GM21526 (cell line): Measurements from ENCODE around the gene MPND.

Experiments
- ATAC-seq: cut with Tn5 transposase; IDR thresholded peaks from one replicate; pipeline ENCODE4 v1.9.1; 2021; ENCODE audit warnings: moderate library complexity; ENCODE audit not compliant: unreplicated experiment, low FRiP score

The MPND gene

DNA sequence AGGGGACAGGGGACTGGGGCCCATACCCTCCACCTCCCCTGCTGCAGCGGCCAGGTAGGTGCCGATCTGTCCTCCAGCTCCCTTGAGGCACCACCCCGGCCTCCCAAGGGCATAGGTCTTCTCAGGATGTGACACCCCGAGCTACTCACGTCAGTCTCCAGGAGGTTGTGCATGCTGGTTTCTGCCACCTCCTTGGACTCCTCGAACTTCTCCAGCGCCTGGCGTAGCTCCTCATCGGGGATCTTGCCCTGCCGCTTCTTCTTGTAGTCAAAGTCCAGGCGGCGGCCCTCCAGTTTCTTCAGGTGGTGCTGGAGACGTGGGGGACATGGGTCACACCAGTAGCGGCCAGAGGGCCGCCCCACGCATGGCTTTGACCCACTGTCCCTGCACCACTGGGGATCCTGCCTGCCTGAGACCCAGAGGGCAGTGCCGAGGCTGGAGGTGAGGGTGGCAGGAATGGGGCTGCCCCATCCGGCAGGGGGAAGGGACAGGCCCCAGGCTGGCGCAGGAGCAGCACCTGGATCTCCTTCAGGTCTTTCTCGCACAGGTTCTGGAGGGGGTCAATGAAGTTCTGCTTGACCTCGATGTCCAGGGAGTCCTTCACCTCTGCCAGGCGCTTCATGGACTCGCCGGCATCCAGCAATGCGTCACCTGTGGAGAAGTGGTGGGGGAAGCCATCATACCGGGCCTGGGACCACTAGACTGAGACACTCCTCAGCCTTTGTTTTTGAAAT, 20.4 kb downstream of the MPND start:
- no peak for ATAC-seq

- no peak for ATAC-seq
Observed at GRCh38 chr19:4365341-4365740, 22.0 kb downstream of the MPND start.

GRCh38 chr19:4365791-4366665, 22.7 kb downstream of the MPND start:
- no peak for ATAC-seq

DNA sequence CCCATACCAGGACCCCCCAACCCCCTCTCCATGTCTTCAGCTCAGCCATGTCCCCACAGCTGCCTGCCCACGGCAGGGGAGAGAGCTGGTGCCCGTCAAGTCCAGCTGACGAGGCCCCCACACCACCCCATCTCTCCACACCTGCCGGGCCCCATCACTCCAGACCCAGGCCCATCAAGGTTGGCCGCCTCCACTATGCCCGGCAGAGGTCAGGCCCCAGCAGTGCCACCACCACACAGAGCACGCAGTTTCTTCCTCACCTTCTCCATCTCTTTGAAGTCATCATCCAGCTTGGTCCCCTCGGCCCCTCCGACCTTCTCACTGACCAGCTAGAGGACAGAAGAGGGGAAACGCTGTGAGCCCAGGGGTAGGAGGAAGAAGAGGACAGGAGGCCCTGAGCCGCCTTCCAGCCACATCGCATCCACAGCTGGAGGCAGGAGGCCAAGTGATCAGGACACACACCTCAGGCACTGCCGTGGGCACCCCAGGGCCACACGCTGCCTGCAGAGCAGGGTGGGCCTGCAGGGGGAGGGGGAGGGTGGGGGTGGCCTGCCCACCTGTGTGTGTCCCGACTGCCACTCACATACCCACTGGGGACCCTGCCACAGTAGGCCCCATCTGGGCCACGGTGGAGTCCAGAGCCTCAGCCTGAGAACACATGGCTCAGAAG, 23.4 kb downstream of the MPND start:
- no peak for ATAC-seq

DNA sequence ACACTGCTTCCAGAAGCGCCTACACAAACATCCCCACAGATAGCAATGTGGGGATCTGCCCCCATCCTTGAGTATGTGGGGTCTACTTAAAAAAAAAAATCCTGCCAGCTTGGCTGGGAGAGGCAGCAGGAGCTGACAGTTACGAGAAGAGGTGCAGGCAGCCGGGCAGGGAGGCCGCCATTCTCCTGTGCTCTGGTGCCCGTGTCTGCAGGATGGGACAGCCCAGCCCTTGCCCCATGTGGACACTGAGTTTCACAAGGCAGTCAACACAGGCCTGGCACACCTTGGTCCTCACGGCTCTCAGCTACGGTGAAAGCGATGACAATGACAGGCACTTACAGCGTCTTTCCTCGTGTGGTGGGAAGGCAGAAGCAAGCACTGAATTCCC, 24.0 kb downstream of the MPND start:
- ATAC-seq = no peak

DNA sequence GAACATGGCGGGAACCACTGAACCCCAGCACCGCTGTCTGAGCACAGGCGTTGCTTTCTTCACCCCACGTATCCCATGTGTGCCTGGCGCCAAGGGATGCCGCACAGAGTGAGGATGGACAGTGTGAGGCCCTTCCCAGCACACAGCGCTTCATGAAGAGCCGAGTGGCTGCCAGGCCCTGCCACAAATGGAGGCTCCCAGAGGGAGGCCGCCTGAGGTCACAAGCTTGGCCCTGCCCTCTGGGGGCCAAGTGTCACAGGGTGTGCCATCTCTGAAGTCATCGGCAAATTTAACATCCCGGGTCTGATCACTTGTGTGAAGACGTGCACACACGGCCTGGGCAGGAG, 24.4 kb downstream of the MPND start:
- no peak for ATAC-seq

DNA sequence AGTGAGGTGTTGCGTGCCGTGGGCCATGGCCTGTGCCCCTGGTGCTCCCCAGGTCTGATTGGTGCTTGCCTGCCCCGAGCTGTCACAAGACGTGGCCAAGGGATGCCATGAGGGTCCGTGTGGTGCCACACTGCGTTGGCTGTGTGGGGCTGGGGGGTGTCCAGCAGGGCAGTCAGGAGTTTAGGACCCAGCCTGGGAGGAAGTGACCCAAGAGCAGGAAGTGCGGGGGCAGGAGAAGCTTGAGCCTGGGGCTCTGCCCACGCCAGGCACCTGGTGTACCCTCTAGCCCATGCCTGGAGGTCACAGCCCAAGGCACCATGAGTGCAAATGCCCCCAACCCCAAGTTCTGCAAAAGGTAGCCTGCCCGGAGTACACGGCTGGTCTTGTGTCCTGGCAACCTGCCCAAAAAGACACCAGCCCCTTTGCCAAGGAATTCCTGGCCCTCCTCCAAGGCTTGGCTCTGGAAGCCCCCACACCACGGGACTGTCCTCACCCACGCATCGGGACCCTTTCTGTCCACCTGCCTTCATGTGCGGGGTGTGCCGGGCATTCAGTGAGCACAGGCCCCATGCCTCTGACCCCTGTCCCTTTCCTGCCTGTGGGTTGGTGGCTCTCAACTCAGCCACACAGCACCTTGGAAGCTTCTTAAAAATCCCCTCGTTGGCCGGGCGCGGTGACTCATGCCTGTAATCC, 24.9 kb downstream of the MPND start:
- ATAC-seq = no peak

DNA sequence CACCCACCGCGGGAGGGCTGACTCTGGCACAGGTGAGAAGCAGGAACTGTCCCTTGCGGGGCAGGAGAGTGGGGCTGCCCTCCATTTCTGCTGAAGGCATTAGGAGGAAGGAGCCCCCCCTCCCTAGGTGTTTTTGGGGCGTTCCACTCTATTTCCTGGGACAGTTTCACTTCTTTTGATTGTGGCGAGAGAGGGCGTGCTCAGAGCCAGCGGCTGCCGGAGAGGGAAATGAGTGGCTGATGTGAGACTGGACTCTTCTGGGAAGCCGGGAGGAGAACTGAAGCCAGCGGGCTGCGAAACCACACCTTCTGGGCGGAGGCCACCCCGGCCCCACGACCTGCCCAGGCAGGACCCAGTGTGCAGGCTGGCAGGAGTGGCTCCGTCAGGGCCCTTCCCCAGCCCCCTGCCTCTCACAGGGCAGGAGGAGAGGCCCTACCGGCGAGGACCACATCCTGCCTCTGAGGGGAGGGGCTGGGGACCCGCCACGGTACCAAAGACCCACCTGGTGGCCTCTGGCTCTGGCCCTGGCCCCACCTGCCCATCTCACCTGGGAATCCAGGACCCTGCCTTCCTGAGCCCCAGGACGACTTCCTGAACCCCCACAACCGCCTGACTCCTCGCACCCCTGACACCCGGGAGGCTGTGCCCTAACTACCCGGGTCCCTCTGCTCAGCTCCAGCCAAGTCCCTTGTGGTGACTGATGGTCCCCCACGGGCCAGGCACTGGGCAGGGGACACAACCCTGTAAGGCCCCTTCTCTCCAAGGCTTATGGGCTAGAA, 25.9 kb downstream of the MPND start:
- peak; percentile 52 for ATAC-seq

DNA sequence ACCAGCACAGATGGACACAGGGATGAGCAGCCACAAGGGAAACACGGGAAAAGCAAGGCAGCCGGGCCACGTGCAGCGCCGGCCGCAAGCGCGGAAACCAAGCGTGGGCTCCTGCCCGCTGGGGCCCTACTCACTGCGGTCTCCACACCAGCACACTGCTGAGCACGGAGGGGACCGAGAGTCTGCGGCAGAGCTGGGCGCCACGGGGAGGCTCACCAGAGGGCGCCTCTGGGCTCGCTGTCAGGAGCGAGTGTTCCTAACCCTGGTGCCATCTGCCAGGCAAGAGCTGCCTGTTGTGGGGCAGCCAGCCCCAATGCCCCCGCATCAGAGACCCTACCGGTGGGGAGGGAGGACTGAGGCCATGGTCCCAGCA, 26.5 kb downstream of the MPND start:
- peak; percentile 24 for ATAC-seq

DNA sequence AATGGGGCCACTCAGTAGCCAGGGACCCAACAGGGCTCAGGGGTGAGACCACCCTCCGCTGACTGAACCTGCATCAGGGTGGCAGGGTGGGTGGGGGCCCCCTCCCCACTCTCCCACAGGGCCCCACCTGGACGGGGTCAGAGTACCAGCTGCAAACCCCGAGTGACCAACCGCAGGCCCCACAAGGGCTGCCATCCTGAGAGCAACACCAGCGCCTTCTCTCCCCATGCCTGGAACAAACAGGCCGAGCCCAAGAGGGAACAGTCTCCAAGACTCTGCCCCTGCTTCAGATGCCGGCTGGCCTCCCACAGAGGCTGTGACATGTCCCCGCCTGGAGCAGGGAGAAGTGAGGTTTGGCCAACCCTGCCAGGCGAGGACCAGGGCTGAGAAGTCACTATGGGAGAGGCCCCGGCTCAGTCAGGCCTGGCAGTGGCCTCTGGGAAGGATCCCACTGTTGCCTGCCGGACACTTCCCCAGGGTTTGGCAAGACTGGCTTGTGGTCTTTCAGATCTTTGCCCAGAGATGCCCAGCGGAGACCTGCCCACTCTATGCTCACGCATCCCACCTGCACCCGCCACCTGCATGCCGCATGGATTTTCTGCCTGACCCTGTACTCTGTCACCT, 27.2 kb downstream of the MPND start:
- ATAC-seq = no peak

DNA sequence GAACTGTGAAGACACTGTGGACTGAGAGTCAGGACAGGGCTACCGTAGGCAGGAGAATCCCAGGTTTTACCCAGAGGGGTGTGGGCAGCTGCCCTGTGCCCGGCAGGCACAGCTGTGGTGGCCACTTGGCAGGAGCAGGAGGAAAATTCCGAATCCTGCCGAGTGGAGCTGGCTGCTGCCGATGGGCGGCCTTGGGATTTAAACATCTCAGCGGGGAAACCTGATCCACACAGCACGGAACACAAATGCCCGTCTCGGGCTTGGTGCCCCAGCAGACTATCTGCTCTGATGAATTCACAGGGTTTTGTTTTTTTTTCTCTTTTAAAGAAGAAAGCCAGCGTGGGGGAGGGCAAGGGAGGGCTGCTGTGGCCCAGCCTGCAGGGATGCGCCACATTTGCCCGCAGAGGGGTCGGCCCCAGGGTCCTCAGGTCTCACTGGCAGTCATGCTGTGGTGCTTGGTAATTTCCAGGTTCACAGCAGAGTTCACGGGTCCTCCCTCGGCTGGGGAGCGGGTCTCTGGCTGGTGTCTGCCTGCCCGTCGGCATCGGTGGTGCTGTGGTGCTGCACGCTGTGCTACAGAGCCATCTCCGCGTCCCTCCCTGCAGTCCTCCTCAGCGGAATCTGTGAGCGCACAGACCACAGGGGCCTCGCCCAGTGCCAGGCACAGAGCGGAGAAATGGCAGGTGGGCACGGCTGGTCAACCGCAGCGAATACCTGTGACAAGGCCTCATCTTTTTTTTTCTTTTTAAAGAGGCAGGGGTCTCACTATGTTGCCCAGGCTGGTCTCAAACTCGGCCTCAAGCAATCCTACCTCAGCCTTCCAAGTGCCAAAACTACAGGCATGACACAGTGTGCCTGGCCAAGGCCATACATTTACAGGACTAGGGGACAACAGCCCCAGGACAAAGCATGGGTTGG, 28.1 kb downstream of the MPND start:
- ATAC-seq = no peak

GRCh38 chr19:4372165-4373012, 29.0 kb downstream of the MPND start:
- ATAC-seq = no peak

- ATAC-seq = no peak
Observed at GRCh38 chr19:4373013-4373367, 29.6 kb downstream of the MPND start.

DNA sequence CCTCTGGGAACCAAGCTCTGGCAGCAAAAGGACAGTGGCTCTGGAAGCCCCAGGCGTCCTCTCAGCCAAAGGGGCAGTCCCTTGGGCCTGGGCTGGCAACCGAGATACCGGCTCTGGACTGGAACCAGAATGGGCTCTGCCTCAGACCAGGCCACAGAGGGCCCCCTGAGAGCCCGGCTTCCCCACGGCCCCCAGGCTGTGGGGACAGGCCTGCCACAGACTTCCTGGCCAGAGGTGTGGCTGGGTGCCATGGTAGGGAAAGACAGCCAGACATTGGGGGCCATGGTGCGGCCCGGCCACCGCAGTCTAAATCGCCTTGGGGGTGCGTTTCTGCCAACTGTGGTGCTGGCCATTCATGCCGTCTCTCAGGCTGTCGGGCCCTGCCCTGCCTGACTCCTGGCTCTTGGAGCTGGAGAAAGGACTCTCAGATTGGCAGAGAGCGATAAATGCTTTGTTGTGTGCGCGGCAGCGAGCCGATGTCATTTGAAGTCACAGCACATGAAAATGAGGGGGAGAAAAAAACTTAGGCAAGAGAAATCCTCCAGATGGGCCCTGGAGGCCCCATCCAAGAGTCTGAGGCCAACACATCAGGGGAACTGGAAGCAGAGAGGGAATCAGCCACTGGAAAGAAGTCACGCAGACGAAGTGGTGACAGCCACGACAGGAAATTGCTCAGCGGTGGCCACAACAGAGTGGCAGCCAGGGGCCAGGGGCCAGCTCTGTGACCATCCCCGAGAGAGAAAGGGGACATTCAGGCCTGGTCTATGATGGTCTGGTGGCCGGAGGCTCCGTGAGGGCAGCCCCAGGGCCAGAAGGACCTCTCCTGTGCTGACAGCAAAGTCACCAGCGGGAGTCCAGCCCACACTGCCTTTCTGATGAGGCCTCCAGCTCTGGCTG, 30.5 kb downstream of the MPND start:
- no peak for ATAC-seq

GRCh38 chr19:4374498-4375163, 31.3 kb downstream of the MPND start:
- no peak for ATAC-seq
